ENCODE results near the gene TAMM41. TPM values are rescaled to one million over a fixed set of nuclear protein-coding genes. Genes with fewer than 3 reads are reported as not detected.

Gene TAMM41
- total and polyA plus RNA-seq, 4 donors, result 3.0 to 8.7 (median 5.0) TPM

GRCh38 chr3:11819146-11819689, 27.5 kb downstream of the TAMM41 start (continued):
- TF ChIP-seq, protein P1, sequence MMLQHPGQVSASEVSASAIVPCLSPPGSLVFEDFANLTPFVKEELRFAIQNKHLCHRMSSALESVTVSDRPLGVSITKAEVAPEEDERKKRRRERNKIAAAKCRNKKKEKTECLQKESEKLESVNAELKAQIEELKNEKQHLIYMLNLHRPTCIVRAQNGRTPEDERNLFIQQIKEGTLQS (IDR thresholded peaks at IDR 0.05), result no peak

- WGBS, result 87% methylated on average over 5 of the region's 5 CpGs
Measured at GRCh38 chr3:11818033-11818432, 28.7 kb downstream of the TAMM41 start.

More at GRCh38 chr3:11818033-11818432, 28.7 kb downstream of the TAMM41 start:
- H3K4me1 ChIP-seq (ENCODE audit: control insufficient read depth in 4 of 4, insufficient read depth in 4 of 4, low read length in 3 of 4), result no peaks in the 10 kb centered on the region
- no peak overlapping the region for H3K4me3 ChIP-seq (ENCODE audit: low read depth in 1 of 3, low read length in 3 of 3)
- no peak overlapping the region for H3K9ac ChIP-seq (ENCODE audit: low read depth in 1 of 2, low read length in 2 of 2)
- H3K9me3 ChIP-seq (ENCODE audit: control insufficient read depth in 4 of 4, low read length in 3 of 4), result no peaks in the 10 kb centered on the region
- DNase-seq (ENCODE audit: low spot score), result no peak
- H3K27ac ChIP-seq (ENCODE audit: low read depth in 1 of 2, low read length in 2 of 2), result no peak overlapping the region
- TF ChIP-seq NR2F2 (IDR thresholded peaks at IDR 0.05) (no peak), FOXA2 (IDR thresholded peaks at IDR 0.05) (no peak), GABPA (IDR thresholded peaks at IDR 0.05 in 1 of 2, conservative IDR thresholded peaks at IDR 0.05 in 1 of 2) (no peak), ZBTB33 (IDR thresholded peaks at IDR 0.05) (no peak), JUND (IDR thresholded peaks at IDR 0.05) (no peak), TAF1 (conservative IDR thresholded peaks at IDR 0.05) (no peak), FOXA1 (IDR thresholded peaks at IDR 0.05) (no peak), SP1 (IDR thresholded peaks at IDR 0.05) (no peak), MAX (IDR thresholded peaks at IDR 0.05) (no peak), EGR1 (IDR thresholded peaks at IDR 0.05; ENCODE audit: low read depth in 2 of 2) (no peak), HNF4A (conservative IDR thresholded peaks at IDR 0.05) (no peak), RAD21 (IDR thresholded peaks at IDR 0.05) (no peak), YY1 (IDR thresholded peaks at IDR 0.05) (no peak), HNF4G (IDR thresholded peaks at IDR 0.05) (no peak), RXRA (IDR thresholded peaks at IDR 0.05) (no peak)
- TF ChIP-seq, protein P2, sequence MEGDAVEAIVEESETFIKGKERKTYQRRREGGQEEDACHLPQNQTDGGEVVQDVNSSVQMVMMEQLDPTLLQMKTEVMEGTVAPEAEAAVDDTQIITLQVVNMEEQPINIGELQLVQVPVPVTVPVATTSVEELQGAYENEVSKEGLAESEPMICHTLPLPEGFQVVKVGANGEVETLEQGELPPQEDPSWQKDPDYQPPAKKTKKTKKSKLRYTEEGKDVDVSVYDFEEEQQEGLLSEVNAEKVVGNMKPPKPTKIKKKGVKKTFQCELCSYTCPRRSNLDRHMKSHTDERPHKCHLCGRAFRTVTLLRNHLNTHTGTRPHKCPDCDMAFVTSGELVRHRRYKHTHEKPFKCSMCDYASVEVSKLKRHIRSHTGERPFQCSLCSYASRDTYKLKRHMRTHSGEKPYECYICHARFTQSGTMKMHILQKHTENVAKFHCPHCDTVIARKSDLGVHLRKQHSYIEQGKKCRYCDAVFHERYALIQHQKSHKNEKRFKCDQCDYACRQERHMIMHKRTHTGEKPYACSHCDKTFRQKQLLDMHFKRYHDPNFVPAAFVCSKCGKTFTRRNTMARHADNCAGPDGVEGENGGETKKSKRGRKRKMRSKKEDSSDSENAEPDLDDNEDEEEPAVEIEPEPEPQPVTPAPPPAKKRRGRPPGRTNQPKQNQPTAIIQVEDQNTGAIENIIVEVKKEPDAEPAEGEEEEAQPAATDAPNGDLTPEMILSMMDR (IDR thresholded peaks at IDR 0.05; ENCODE audit: low read depth, low read length, missing input control), result no peak
- TF ChIP-seq, protein P3, sequence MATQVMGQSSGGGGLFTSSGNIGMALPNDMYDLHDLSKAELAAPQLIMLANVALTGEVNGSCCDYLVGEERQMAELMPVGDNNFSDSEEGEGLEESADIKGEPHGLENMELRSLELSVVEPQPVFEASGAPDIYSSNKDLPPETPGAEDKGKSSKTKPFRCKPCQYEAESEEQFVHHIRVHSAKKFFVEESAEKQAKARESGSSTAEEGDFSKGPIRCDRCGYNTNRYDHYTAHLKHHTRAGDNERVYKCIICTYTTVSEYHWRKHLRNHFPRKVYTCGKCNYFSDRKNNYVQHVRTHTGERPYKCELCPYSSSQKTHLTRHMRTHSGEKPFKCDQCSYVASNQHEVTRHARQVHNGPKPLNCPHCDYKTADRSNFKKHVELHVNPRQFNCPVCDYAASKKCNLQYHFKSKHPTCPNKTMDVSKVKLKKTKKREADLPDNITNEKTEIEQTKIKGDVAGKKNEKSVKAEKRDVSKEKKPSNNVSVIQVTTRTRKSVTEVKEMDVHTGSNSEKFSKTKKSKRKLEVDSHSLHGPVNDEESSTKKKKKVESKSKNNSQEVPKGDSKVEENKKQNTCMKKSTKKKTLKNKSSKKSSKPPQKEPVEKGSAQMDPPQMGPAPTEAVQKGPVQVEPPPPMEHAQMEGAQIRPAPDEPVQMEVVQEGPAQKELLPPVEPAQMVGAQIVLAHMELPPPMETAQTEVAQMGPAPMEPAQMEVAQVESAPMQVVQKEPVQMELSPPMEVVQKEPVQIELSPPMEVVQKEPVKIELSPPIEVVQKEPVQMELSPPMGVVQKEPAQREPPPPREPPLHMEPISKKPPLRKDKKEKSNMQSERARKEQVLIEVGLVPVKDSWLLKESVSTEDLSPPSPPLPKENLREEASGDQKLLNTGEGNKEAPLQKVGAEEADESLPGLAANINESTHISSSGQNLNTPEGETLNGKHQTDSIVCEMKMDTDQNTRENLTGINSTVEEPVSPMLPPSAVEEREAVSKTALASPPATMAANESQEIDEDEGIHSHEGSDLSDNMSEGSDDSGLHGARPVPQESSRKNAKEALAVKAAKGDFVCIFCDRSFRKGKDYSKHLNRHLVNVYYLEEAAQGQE (IDR thresholded peaks at IDR 0.05), result no peak
- no peaks in the 10 kb centered on the region for H3K27me3 ChIP-seq (ENCODE audit: control insufficient read depth in 4 of 4, insufficient read depth in 4 of 4, low read length in 3 of 4)
- H3K36me3 ChIP-seq (ENCODE audit: control insufficient read depth in 4 of 4, insufficient read depth in 3 of 4, low read depth in 1 of 4, low read length in 3 of 4), result peaks cover 3 to 51% (median 29%) of the 10 kb centered on the region in 4 donors
